ENCODE results near the gene GALC. TPM values are rescaled to one million over a fixed set of nuclear protein-coding genes. Genes with fewer than 3 reads are reported as not detected.

The GALC gene
- total RNA-seq, 2 experiments from 2014 or later: 11.2 to 12.7 TPM

- Mint-ChIP-seq H3K4me3 (peak within 1 kb of the TSS; percentile 88), H3K36me3 (ENCODE audit: low read depth) (peaks cover 21% of the 10 kb centered on the region), H3K27me3 (ENCODE audit: low read depth) (no peaks in the 10 kb centered on the region), H3K27ac (peak within 1 kb of the TSS; percentile 95), H3K9me3 (no peaks in the 10 kb centered on the region), H3K4me1 (ENCODE audit: low read depth) (peaks cover 56% of the 10 kb centered on the region)
- intact Hi-C loops (cut with micrococcal nuclease): loop anchor here (2.0 to 5.0 kb wide), 4 partner anchors 53 to 1952 kb away; partner anchors contain the start of genes EML5 and ZC3H14
- CTCF ChIA-PET: interaction anchor here (0.6 to 3.8 kb wide), 4 partner anchors 11 to 164 kb away, joined by 3 to 22 read pairs (median 4); partner anchors contain the start of gene GALC
- DNase-seq: peak; percentile 75
These were observed 12.1 kb upstream of the GALC start, which contains the start of gene GPR65 for GRCh38 chr14:88005050-88005481. Gene GPR65 (plus strand): TSS chr14:88005135. CDS start chr14:88010848, 5,713 bp downstream.

GRCh38 chr14:88004506-88005036, 11.6 kb upstream of the GALC start:
- CTCF ChIA-PET: interaction anchor here (0.6 to 3.8 kb wide), 5 partner anchors 10 to 87 kb away, joined by 3 to 22 read pairs (median 3); partner anchors contain the start of gene GALC
- Mint-ChIP-seq H3K27me3 (ENCODE audit: low read depth) (no peaks in the 10 kb centered on the region), H3K4me1 (ENCODE audit: low read depth) (peaks cover 54% of the 10 kb centered on the region), H3K9me3 (no peaks in the 10 kb centered on the region), H3K27ac (peak overlapping the region; percentile 95), H3K4me3 (peak overlapping the region; percentile 74), H3K36me3 (ENCODE audit: low read depth) (peaks cover 19% of the 10 kb centered on the region)
- intact Hi-C loops (cut with micrococcal nuclease): loop anchor here (2.0 to 5.0 kb wide), 4 partner anchors 52 to 1952 kb away; partner anchors contain the start of genes EML5 and ZC3H14
- DNase-seq: no peak

- H3K36me3 Mint-ChIP-seq (ENCODE audit: low read depth): peaks cover 10% of the 10 kb centered on the region
- H3K4me1 Mint-ChIP-seq (ENCODE audit: low read depth): peaks cover 54% of the 10 kb centered on the region
- no peaks in the 10 kb centered on the region for H3K9me3 Mint-ChIP-seq
- H3K4me3 Mint-ChIP-seq: peak overlapping the region; percentile 19
- no peak overlapping the region for H3K27ac Mint-ChIP-seq
- H3K27me3 Mint-ChIP-seq (ENCODE audit: low read depth): no peaks in the 10 kb centered on the region
- CTCF ChIA-PET: interaction anchor here (0.6 to 3.8 kb wide), 2 partner anchors 9 to 35 kb away, joined by 3 to 22 read pairs; partner anchors contain the start of gene GALC
- intact Hi-C loops (cut with micrococcal nuclease): no loop called here
- no peak for DNase-seq
These were observed 10.4 kb upstream of the GALC start for GRCh38 chr14:88003425-88003824.

- H3K4me1 Mint-ChIP-seq (ENCODE audit: low read depth): peaks cover 48% of the 10 kb centered on the region
- CTCF ChIA-PET: interaction anchor here (0.5 to 1.3 kb wide), 2 partner anchors 10 to 1936 kb away, joined by 3 read pairs; partner anchors contain the start of gene GALC
- H3K4me3 Mint-ChIP-seq: no peak overlapping the region
- H3K27ac Mint-ChIP-seq: peak overlapping the region; percentile 44
- peaks cover 5% of the 10 kb centered on the region for H3K36me3 Mint-ChIP-seq (ENCODE audit: low read depth)
- intact Hi-C loops (cut with micrococcal nuclease): no loop called here
- no peaks in the 10 kb centered on the region for H3K27me3 Mint-ChIP-seq (ENCODE audit: low read depth)
- no peaks in the 10 kb centered on the region for H3K9me3 Mint-ChIP-seq
- DNase-seq: peak; percentile 57
These were observed 9.6 kb upstream of the GALC start for GRCh38 chr14:88002421-88003075.

DNA sequence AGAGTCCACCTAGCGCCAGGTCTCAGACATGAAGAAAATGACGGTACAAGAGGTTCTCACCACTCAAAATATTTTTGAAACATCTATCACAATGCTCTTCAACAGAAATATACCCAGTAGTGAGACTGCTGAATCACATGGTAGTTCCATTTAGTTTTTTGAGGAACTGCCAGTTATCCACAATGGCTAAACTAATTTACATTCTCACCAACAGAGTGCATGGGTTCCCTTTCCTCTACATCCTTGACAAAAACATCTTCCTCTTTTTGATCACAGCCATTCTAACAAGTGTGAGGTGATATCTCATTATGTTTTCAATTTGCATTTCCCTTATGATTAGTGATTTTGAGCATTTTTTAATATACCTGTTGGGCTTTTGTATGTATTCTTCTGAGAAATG, 6.3 kb upstream of the GALC start:
- H3K27me3 Mint-ChIP-seq (ENCODE audit: low read depth): no peaks in the 10 kb centered on the region
- H3K4me3 Mint-ChIP-seq: no peak overlapping the region
- H3K27ac Mint-ChIP-seq: no peak overlapping the region
- CTCF ChIA-PET: no interaction called here
- peaks cover 61% of the 10 kb centered on the region for H3K4me1 Mint-ChIP-seq (ENCODE audit: low read depth)
- DNase-seq: no peak
- no peaks in the 10 kb centered on the region for H3K9me3 Mint-ChIP-seq
- H3K36me3 Mint-ChIP-seq (ENCODE audit: low read depth): no peaks in the 10 kb centered on the region
- intact Hi-C loops (cut with micrococcal nuclease): loop anchor here (10.0 kb wide), 2 partner anchors 386 to 826 kb away; partner anchors contain the start of genes SPATA7 and TTC8

DNA sequence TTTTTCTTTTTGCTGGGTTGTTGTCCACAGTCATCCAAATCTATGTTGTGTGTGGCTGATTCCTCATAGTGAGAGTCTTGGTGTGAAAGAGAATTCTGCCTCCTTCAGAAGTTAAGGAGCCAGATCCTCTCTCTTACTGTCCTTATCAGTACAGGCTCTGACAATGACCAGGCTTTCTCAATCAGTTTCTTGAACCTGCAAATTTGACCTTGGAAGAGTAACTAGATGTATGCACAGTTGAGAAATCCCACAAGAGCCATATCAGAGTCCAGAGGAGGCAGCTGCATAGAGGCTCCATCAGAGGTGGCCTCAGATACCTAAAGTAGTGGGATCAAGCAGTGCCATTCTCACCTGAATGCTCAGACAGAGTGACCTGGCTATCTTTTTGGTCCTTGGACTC, 5.5 kb upstream of the GALC start:
- no peaks in the 10 kb centered on the region for H3K9me3 Mint-ChIP-seq
- H3K36me3 Mint-ChIP-seq (ENCODE audit: low read depth): no peaks in the 10 kb centered on the region
- H3K27me3 Mint-ChIP-seq (ENCODE audit: low read depth): no peaks in the 10 kb centered on the region
- no peak for DNase-seq
- no peak overlapping the region for H3K27ac Mint-ChIP-seq
- no peak overlapping the region for H3K4me3 Mint-ChIP-seq
- peaks cover 64% of the 10 kb centered on the region for H3K4me1 Mint-ChIP-seq (ENCODE audit: low read depth)
- CTCF ChIA-PET: no interaction called here
- intact Hi-C loops (cut with micrococcal nuclease): loop anchor here (10.0 kb wide), 2 partner anchors 386 to 826 kb away; partner anchors contain the start of genes SPATA7 and TTC8

DNA sequence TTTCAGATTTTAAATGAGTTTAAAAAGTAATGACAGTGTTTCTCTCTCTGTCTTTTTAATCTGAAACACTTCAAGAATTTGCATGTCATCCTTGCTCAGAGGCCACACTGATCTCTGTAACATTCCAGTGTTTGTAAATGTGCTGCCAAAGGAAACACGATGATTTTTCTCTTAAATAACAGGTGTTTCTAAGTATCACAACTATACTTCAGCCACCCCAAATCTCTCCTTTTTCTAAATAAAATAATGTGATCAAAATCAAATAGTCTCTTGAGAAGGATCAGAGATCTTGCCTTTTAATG, 3.3 kb upstream of the GALC start:
- intact Hi-C loops (cut with micrococcal nuclease): loop anchor here (10.0 kb wide), 2 partner anchors 389 to 829 kb away; partner anchors contain the start of genes SPATA7 and TTC8

GRCh38 chr14:87995500-87996290, 2.7 kb upstream of the GALC start:
- intact Hi-C loops (cut with micrococcal nuclease): loop anchor here (10.0 kb wide), 2 partner anchors 389 to 829 kb away; partner anchors contain the start of genes SPATA7 and TTC8
- Mint-ChIP-seq H3K4me1 (ENCODE audit: low read depth) (peaks cover 55% of the 10 kb centered on the region), H3K9me3 (no peaks in the 10 kb centered on the region), H3K27ac (peak overlapping the region; percentile 42), H3K27me3 (ENCODE audit: low read depth) (no peaks in the 10 kb centered on the region), H3K4me3 (no peak overlapping the region), H3K36me3 (ENCODE audit: low read depth) (no peaks in the 10 kb centered on the region)
- CTCF ChIA-PET: interaction anchor here (0.6 to 3.2 kb wide), 5 partner anchors 10 to 193 kb away, joined by 3 to 22 read pairs (median 3); partner anchors contain the start of gene GPR65
- no peak for DNase-seq

More for the DNA sequence above, 3.3 kb upstream of the GALC start:
- Mint-ChIP-seq H3K27me3 (ENCODE audit: low read depth) (no peaks in the 10 kb centered on the region), H3K9me3 (no peaks in the 10 kb centered on the region), H3K27ac (peak overlapping the region; percentile 30), H3K4me3 (no peak overlapping the region), H3K4me1 (ENCODE audit: low read depth) (peaks cover 60% of the 10 kb centered on the region), H3K36me3 (ENCODE audit: low read depth) (no peaks in the 10 kb centered on the region)
- CTCF ChIA-PET: no interaction called here
- no peak for DNase-seq

- peak; percentile 54 for DNase-seq
- intact Hi-C loops (cut with micrococcal nuclease): loop anchor here (5.0 to 10.0 kb wide), 4 partner anchors 48 to 830 kb away; partner anchors contain the start of genes SPATA7, TTC8 and ZC3H14
- Mint-ChIP-seq H3K27me3 (ENCODE audit: low read depth) (no peaks in the 10 kb centered on the region), H3K36me3 (ENCODE audit: low read depth) (no peaks in the 10 kb centered on the region), H3K4me3 (peak overlapping the region; percentile 5), H3K4me1 (ENCODE audit: low read depth) (peaks cover 55% of the 10 kb centered on the region), H3K9me3 (no peaks in the 10 kb centered on the region), H3K27ac (peak overlapping the region; percentile 96)
- CTCF ChIA-PET: interaction anchor here (0.6 to 3.2 kb wide), 5 partner anchors 11 to 192 kb away, joined by 3 to 22 read pairs (median 3); partner anchors contain the start of gene GPR65
These were observed 2.0 kb upstream of the GALC start for GRCh38 chr14:87994974-87995373.

GRCh38 chr14:87992346-87992717, 650 bp downstream of the GALC start:
- peak overlapping the region; percentile 64 for H3K27ac Mint-ChIP-seq
- no peak for DNase-seq
- H3K9me3 Mint-ChIP-seq: no peaks in the 10 kb centered on the region
- no peaks in the 10 kb centered on the region for H3K36me3 Mint-ChIP-seq (ENCODE audit: low read depth)
- CTCF ChIA-PET: interaction anchor here (1.0 to 1.6 kb wide), 3 partner anchors 10 to 197 kb away, joined by 3 to 4 read pairs (median 3); no protein-coding TSS in a partner anchor
- H3K4me1 Mint-ChIP-seq (ENCODE audit: low read depth): peaks cover 45% of the 10 kb centered on the region
- H3K4me3 Mint-ChIP-seq: peak overlapping the region; percentile 81
- intact Hi-C loops (cut with micrococcal nuclease): loop anchor here (5.0 to 10.0 kb wide), 4 partner anchors 45 to 832 kb away; partner anchors contain the start of genes SPATA7, TTC8 and ZC3H14
- no peaks in the 10 kb centered on the region for H3K27me3 Mint-ChIP-seq (ENCODE audit: low read depth)

DNA sequence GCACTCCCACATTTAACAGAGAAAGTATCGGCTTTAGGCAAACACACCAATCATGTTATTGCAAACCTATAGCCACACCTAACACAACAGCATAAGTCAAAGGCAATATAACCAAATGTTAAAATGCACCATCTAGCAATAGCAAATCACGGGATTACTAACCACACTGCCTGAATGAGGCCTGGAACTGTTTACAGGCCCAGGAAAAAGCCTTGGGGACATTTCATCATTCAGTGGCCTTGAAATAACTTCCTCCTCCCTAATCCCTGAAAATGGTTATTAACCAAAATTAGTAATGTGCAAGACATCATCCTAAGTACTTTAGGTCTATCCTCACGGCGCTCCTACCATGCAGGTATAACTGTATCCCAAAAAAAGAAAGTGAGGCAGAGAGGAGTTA, 2.3 kb downstream of the GALC start:
- no peaks in the 10 kb centered on the region for H3K27me3 Mint-ChIP-seq (ENCODE audit: low read depth)
- H3K9me3 Mint-ChIP-seq: no peaks in the 10 kb centered on the region
- intact Hi-C loops (cut with micrococcal nuclease): loop anchor here (5.0 to 10.0 kb wide), 4 partner anchors 43 to 834 kb away; partner anchors contain the start of genes SPATA7, TTC8 and ZC3H14
- H3K36me3 Mint-ChIP-seq (ENCODE audit: low read depth): peaks cover 5% of the 10 kb centered on the region
- peaks cover 36% of the 10 kb centered on the region for H3K4me1 Mint-ChIP-seq (ENCODE audit: low read depth)
- no peak overlapping the region for H3K27ac Mint-ChIP-seq
- CTCF ChIA-PET: no interaction called here
- no peak for DNase-seq
- no peak overlapping the region for H3K4me3 Mint-ChIP-seq
